GM21381 (cell line): ENCODE results near the gene GNA12.
"Not testable (repeated sequence)": the region's sequence is repeated elsewhere in the genome, so short reads cannot be mapped to it uniquely, and the experiment has no call there.

Experiments used
- ATAC-seq: cut with Tn5 transposase; IDR thresholded peaks from one replicate; pipeline ENCODE4 v1.9.1; 2021; ENCODE audit warnings: mild to moderate bottlenecking, moderate library complexity; ENCODE audit not compliant: unreplicated experiment

GNA12 gene

GRCh38 chr7:2734084-2734686 lies 109.9 kb downstream of the GNA12 start:
- ATAC-seq: no peak

GRCh38 chr7:2732959-2733584 lies 111.0 kb downstream of the GNA12 start:
- ATAC-seq: no peak

GRCh38 chr7:2732388-2732787 lies 111.7 kb downstream of the GNA12 start:
- ATAC-seq: no peak

- ATAC-seq: no peak
These were observed 113.0 kb downstream of the GNA12 start for GRCh38 chr7:2730846-2731770.

- no peak for ATAC-seq
These were observed 114.0 kb downstream of the GNA12 start for GRCh38 chr7:2729893-2730716.

- ATAC-seq: no peak
These were observed 114.8 kb downstream of the GNA12 start for GRCh38 chr7:2729031-2729892.

- no peak for ATAC-seq
These were observed 115.6 kb downstream of the GNA12 start for GRCh38 chr7:2728316-2729030.

GRCh38 chr7:2727206-2727605 lies 116.9 kb downstream of the GNA12 start:
- not testable (repeated sequence) for ATAC-seq

GRCh38 chr7:2726316-2727018 lies 117.6 kb downstream of the GNA12 start:
- ATAC-seq: no peak

- ATAC-seq: no peak
These were observed 118.7 kb downstream of the GNA12 start for GRCh38 chr7:2725178-2726105.

- ATAC-seq: no peak
These were observed 119.5 kb downstream of the GNA12 start for GRCh38 chr7:2724453-2725177.

- ATAC-seq: not testable (repeated sequence)
These were observed 120.1 kb downstream of the GNA12 start for GRCh38 chr7:2724036-2724435.

- no peak for ATAC-seq
These were observed 120.8 kb downstream of the GNA12 start for GRCh38 chr7:2723138-2723850.

GRCh38 chr7:2722591-2722990 lies 121.5 kb downstream of the GNA12 start:
- ATAC-seq: no peak

- ATAC-seq: no peak
These were observed 122.3 kb downstream of the GNA12 start for GRCh38 chr7:2721842-2722241.

GRCh38 chr7:2720024-2720423 lies 124.1 kb downstream of the GNA12 start:
- no peak for ATAC-seq
